Coronary artery (tissue), 2 donors: ENCODE measurements around the gene ST3GAL3.

Experiments used
- DNase-seq: peaks from one replicate; pipeline ENCODE4 v3.0.0-alpha.2; 2017; ENCODE audit warnings: low spot score
- H3K27ac ChIP-seq, 2 donors: fragments of 200-600 bp; sonication (generic); one replicate each; pipeline ENCODE4 v1.5.1; 2016 to 2019
- H3K4me3 ChIP-seq: fragments of 200-600 bp; sonication (generic); 2 replicates; pipeline ENCODE4 v1.5.1; 2016; ENCODE audit warnings: mild to moderate bottlenecking, moderate library complexity
- CTCF ChIP-seq: fragments of 200-600 bp; sonication (generic); IDR thresholded peaks from one replicate; pipeline ENCODE4 v1.5.1; 2019; ENCODE audit warnings: antibody characterized with exemption

The ST3GAL3 gene

GRCh38 chr1:43931711-43932660 lies 224.7 kb downstream of the ST3GAL3 start:
- no peak for DNase-seq
- H3K27ac ChIP-seq, result no peak overlapping the region
- H3K4me3 ChIP-seq, result no peak overlapping the region
- TF ChIP-seq CTCF, result no peak

- peak overlapping the region in 1 of 2 donors; percentile 33 for H3K27ac ChIP-seq
- peak overlapping the region; percentile 63 for H3K4me3 ChIP-seq
- DNase-seq, result no peak
- no peak for TF ChIP-seq CTCF
These were observed 225.6 kb downstream of the ST3GAL3 start for GRCh38 chr1:43932786-43933385.

- no peak for DNase-seq
These were observed 226.2 kb downstream of the ST3GAL3 start, which contains the start of gene ARTN for GRCh38 chr1:43933386-43934100. TSS of gene ARTN (plus strand) at chr1:43933801. CDS start at chr1:43935657, 1,856 bp downstream.

GRCh38 chr1:43934101-43934985 lies 227.0 kb downstream of the ST3GAL3 start:
- H3K4me3 ChIP-seq, result peak overlapping the region; percentile 63
- no peak for DNase-seq
- peak overlapping the region; percentile 25 to 33 for H3K27ac ChIP-seq
- peak; percentile 81 for TF ChIP-seq CTCF

More at GRCh38 chr1:43933386-43934100, 226.2 kb downstream of the ST3GAL3 start, which contains the start of gene ARTN:
- peak within 1 kb of the TSS; percentile 25 to 33 for H3K27ac ChIP-seq
- no peak for TF ChIP-seq CTCF
- H3K4me3 ChIP-seq, result peak within 1 kb of the TSS; percentile 63

GRCh38 chr1:43934986-43935324 lies 227.6 kb downstream of the ST3GAL3 start:
- Histone ChIP-seq H3K4me3 (no peak overlapping the region), H3K27ac (no peak overlapping the region)
- no peak for TF ChIP-seq CTCF
- DNase-seq, result no peak

- no peak overlapping the region for H3K27ac ChIP-seq
These were observed 228.5 kb downstream of the ST3GAL3 start for GRCh38 chr1:43935711-43936427.

More at GRCh38 chr1:43935711-43936427, 228.5 kb downstream of the ST3GAL3 start:
- no peak for TF ChIP-seq CTCF
- H3K4me3 ChIP-seq, result peak overlapping the region; percentile 68
- no peak for DNase-seq
